T-helper 2 cell treated with Interferon-gamma antibody and Interleukin-4, amounts not matched to agents 100 ng/mL and 5 ng/mL, for 36 hours (primary cell): ENCODE measurements around the gene SSNA1. TPM values are rescaled to one million over a fixed set of nuclear protein-coding genes. Genes with fewer than 3 reads are reported as not detected.

Source experiments
- intact Hi-C: fragments of 100-400 bp; cut with micrococcal nuclease; formaldehyde crosslinking; loops from one replicate; pipeline ENCODE4 v1.15.1; 2023
- total RNA-seq: library from RNA; stranded (reverse); gene quantifications from 2 replicates; pipeline ENCODE4 v1.2.3, GENCODE V29; 2022

The SSNA1 gene
- total RNA-seq, 1 donor from 2014 or later, result 88.3 TPM

- intact Hi-C loops, result loop anchor here (5.0 kb wide), 1 partner anchor 309 kb away; no protein-coding TSS in a partner anchor
Measured at GRCh38 chr9:137152844-137153405, 35.6 kb upstream of the SSNA1 start.

GRCh38 chr9:137156567-137157375 is 31.7 kb upstream of the SSNA1 start:
- intact Hi-C loops, result no loop called here

- intact Hi-C loops, result no loop called here
Measured at GRCh38 chr9:137157618-137158415, 30.7 kb upstream of the SSNA1 start.

- intact Hi-C loops, result no loop called here
Measured at GRCh38 chr9:137158625-137159024, 29.9 kb upstream of the SSNA1 start.

- intact Hi-C loops, result no loop called here
Measured at GRCh38 chr9:137159105-137160053, 29.1 kb upstream of the SSNA1 start.

- intact Hi-C loops, result no loop called here
Measured at GRCh38 chr9:137160054-137160425, 28.4 kb upstream of the SSNA1 start.

- intact Hi-C loops, result no loop called here
Measured at GRCh38 chr9:137160716-137161557, 27.5 kb upstream of the SSNA1 start.

GRCh38 chr9:137161558-137162486 is 26.7 kb upstream of the SSNA1 start:
- intact Hi-C loops, result no loop called here

GRCh38 chr9:137162505-137163364 is 25.7 kb upstream of the SSNA1 start:
- intact Hi-C loops, result no loop called here

GRCh38 chr9:137163365-137163715 is 25.1 kb upstream of the SSNA1 start:
- intact Hi-C loops, result no loop called here

GRCh38 chr9:137163805-137164204 is 24.7 kb upstream of the SSNA1 start:
- intact Hi-C loops, result no loop called here

- intact Hi-C loops, result no loop called here
Measured at GRCh38 chr9:137164370-137165249, 23.9 kb upstream of the SSNA1 start.

- intact Hi-C loops, result no loop called here
Measured at GRCh38 chr9:137165250-137165836, 23.1 kb upstream of the SSNA1 start.

GRCh38 chr9:137166380-137167229 is 21.9 kb upstream of the SSNA1 start:
- intact Hi-C loops, result no loop called here

GRCh38 chr9:137167277-137167746 is 21.2 kb upstream of the SSNA1 start:
- intact Hi-C loops, result no loop called here
